Measurements from ENCODE around the gene CCT8.
"Not testable (repeated sequence)": the region's sequence is repeated elsewhere in the genome, so short reads cannot be mapped to it uniquely, and the experiment has no call there.

Gene CCT8

DNA sequence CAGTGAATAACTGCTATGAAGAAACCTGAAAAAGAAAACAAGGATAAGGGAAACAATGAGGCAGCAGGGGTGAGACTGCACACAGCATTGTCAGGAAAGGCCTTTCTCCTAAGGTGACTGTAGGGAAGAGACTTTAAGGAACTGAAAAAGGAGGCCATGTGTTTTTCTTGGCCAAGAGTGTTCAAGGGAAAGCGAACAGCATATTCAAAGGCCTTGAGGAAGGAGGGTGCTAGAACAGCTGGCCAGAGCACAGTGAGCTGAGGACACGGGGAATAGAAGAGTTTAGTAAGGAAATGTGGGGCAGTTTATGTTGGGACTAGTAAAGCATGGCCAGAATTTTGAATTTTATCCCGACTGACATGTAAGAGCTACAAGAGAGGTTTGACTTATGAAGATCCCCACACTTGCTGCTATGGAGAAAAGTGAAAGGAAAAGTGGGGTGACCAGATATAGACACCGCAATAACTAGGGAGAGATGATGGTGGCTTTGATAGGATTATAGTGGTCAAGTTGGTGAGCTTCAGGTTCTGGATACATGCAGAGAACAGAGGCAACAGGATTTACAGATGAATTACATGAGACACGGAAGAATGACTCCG lies 55.7 kb downstream of the CCT8 start:
- no peak for DNase-seq

DNA sequence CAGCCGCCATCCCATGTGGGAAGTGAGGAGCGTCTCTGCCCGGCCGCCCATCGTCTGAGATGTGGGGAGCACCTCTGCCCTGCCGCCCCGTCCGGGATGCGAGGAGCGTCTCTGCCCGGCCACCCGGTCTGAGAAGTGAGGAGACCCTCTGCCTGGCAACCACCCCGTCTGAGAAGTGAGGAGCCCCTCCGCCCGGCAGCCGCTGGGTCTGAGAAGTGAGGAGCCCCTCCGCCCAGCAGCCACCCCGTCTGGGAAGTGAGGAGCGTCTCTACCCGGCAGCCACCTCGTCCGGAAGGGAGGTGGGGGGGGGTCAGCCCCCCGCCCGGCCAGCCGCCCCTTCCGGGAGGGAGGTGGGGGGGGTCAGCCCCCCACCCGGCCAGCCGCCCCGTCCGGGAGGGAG lies 62.2 kb downstream of the CCT8 start:
- DNase-seq, result not testable (repeated sequence)

- no peak for DNase-seq
Observed at GRCh38 chr21:29008367-29008766, 65.1 kb downstream of the CCT8 start.

DNA sequence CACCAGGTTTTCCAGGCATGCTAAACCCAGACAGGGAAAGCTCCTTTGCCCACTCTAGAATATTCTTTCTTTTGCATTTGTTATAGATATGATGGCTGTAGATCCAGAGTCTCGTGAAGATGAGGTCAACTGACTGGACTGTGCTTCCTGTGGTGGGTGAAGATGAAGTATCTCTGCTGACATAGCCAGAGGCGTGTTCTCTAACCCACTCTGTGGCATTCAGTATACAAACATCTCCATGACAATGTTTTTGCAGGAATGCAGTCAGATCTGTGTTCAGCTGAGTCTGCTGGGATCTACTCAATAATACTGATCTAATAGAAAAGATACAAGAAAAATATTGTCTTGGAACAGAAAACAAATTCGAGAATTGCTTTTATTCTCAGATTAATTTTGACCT lies 65.6 kb downstream of the CCT8 start:
- no peak for DNase-seq

GRCh38 chr21:29007135-29007534 lies 66.3 kb downstream of the CCT8 start:
- DNase-seq, result no peak

Data from stimulated activated CD8-positive, alpha-beta memory T cell treated with anti-CD3 and anti-CD28 coated beads, Interleukin-4, amount 100 ng/mL, for 48 hours (primary cell).